Sigmoid colon (tissue), 7 donors: ENCODE measurements around the gene PITPNM2. TPM values are rescaled to one million over a fixed set of nuclear protein-coding genes. Genes with fewer than 3 reads are reported as not detected.

ENCODE experiments used
- DNase-seq: peaks from one replicate; pipeline ENCODE4 v3.0.0-alpha.2; 2019
- H3K27ac ChIP-seq, 4 donors: fragments of 200-600 bp; sonication (generic); one replicate each; pipeline ENCODE4 v1.5.1; 2016 to 2019; ENCODE audit warnings: mild to moderate bottlenecking in 1 of 4
- H3K27me3 ChIP-seq, 3 donors: fragments of 200-600 bp; sonication (generic); one replicate each; pipeline ENCODE4 v1.5.1; 2019; ENCODE audit warnings: mild to moderate bottlenecking in 1 of 3
- H3K36me3 ChIP-seq, 4 donors: fragments of 200-600 bp; sonication (generic); one replicate each; pipeline ENCODE4 v1.5.1; 2016 to 2019
- H3K4me1 ChIP-seq, 4 donors: fragments of 200-600 bp; sonication (generic); one replicate each; pipeline ENCODE4 v1.5.1; 2017 to 2019
- H3K4me3 ChIP-seq, 4 donors: fragments of 200-600 bp; sonication (generic); one replicate each; pipeline ENCODE4 v1.5.1; 2017 to 2019; ENCODE audit warnings: mild to moderate bottlenecking in 2 of 4, moderate library complexity in 1 of 4
- H3K9me3 ChIP-seq, 4 donors: fragments of 200-600 bp in 3 of 4; sonication (generic) in 3 of 4; one replicate each; pipeline versions ENCODE4 v1.5.1 to v1.6.1; 2013 to 2019
- CTCF ChIP-seq, 4 experiments: fragments of 450-650 bp in 3 of 4; fragments of 200-600 bp in 1 of 4; IDR thresholded peaks; one replicate each; pipeline ENCODE4 v1.5.1; 2016 to 2019; ENCODE audit warnings: antibody characterized with exemption in 4 of 4, mild to moderate bottlenecking in 3 of 4, moderate library complexity in 2 of 4
- EP300 ChIP-seq, 4 donors: sonication (generic); formaldehyde crosslinking; IDR thresholded peaks; one replicate each; pipeline ENCODE4 v1.6.1; 2017; ENCODE audit warnings: antibody characterized with exemption in 4 of 4
- POLR2A ChIP-seq, 2 donors: fragments of 450-650 bp; IDR thresholded peaks; one replicate each; pipeline ENCODE4 v1.6.1; 2016; ENCODE audit warnings: antibody characterized with exemption in 2 of 2, mild to moderate bottlenecking in 2 of 2, moderate library complexity in 2 of 2
- POLR2AphosphoS5 ChIP-seq, 4 donors: sonication (generic); formaldehyde crosslinking; IDR thresholded peaks; one replicate each; pipeline ENCODE4 v1.6.1; 2017; ENCODE audit warnings: antibody characterized with exemption in 4 of 4
- WGBS, 2 donors: extraction: QIAGEN DNeasy Blood & Tissue Kit; methylation state at CpG; one replicate each; pipeline ENCODE4 v1.1.7; 2013; 5-methylcytosine and 5-hydroxymethylcytosine counted together
- intact Hi-C: fragments of 100-400 bp; cut with DNase I; formaldehyde crosslinking; loops from one replicate; pipeline ENCODE4 v1.15.1; 2023
- polyA plus RNA-seq, 3 donors: library from polyadenylated mRNA; stranded (reverse); fragments of 200-250 nt; gene quantifications; one replicate each; pipeline ENCODE4 v1.2.3, GENCODE V29; 2013
- total RNA-seq, 4 donors: library from RNA; depleted of rRNA; stranded (reverse); fragments of >200 nt; gene quantifications; one replicate each; pipeline ENCODE4 v1.1.0, GENCODE V29; 2016
- donor health status: healthy with polysubstance abuse.
- donor health status: Bipolar disorder and iron deficiency.
- donor health status: healthy.

Gene PITPNM2
- total and polyA plus RNA-seq, 7 donors, result 1.8 to 19.5 (median 6.6) TPM

GRCh38 chr12:123119808-123120207 is 31.1 kb downstream of the PITPNM2 start:
- peak overlapping the region in 2 of 4 donors; percentile 51 to 83 for H3K27ac ChIP-seq
- intact Hi-C loops, result loop anchor here (5.0 kb wide), 2 partner anchors 32 to 68 kb away; partner anchors contain the start of gene PITPNM2
- no peak overlapping the region for H3K4me3 ChIP-seq
- no peaks in the 10 kb centered on the region for H3K27me3 ChIP-seq
- whole genome bisulfite sequencing, 2 donors, result 65 to 91% methylated on average over 7 of the region's 7 CpGs
- DNase-seq, result no peak
- no peaks in the 10 kb centered on the region for H3K9me3 ChIP-seq
- no peaks in the 10 kb centered on the region for H3K36me3 ChIP-seq
- peaks cover 0 to 70% (median 62%) of the 10 kb centered on the region in 4 donors for H3K4me1 ChIP-seq
- no peak for TF ChIP-seq POLR2AphosphoS5 (IDR thresholded peaks at IDR 0.05)
- no peak for TF ChIP-seq POLR2A (IDR thresholded peaks at IDR 0.05)
- no peak for TF ChIP-seq CTCF (IDR thresholded peaks at IDR 0.05)
- TF ChIP-seq EP300 (IDR thresholded peaks at IDR 0.05), result no peak

GRCh38 chr12:123118497-123118896 is 32.4 kb downstream of the PITPNM2 start:
- Histone ChIP-seq H3K4me3 (no peak overlapping the region), H3K27me3 (no peaks in the 10 kb centered on the region), H3K4me1 (peaks cover 0 to 83% (median 75%) of the 10 kb centered on the region in 4 donors), H3K9me3 (no peaks in the 10 kb centered on the region), H3K36me3 (no peaks in the 10 kb centered on the region), H3K27ac (peak overlapping the region; percentile 28 to 90 (median 80))
- TF ChIP-seq POLR2AphosphoS5 (IDR thresholded peaks at IDR 0.05) (peak in 3 of 4 donors; percentile 29 to 54 (median 49)), POLR2A (IDR thresholded peaks at IDR 0.05) (no peak)
- WGBS, 2 donors, result 71 to 73% methylated on average over 8 of the region's 8 CpGs
- DNase-seq, result peak; percentile 80
- intact Hi-C loops, result loop anchor here (5.0 kb wide), 2 partner anchors 34 to 66 kb away; partner anchors contain the start of gene PITPNM2

GRCh38 chr12:123115409-123116121 is 35.3 kb downstream of the PITPNM2 start:
- Histone ChIP-seq H3K36me3 (no peaks in the 10 kb centered on the region), H3K4me3 (peak overlapping the region in 1 of 4 donors; percentile 11), H3K27me3 (no peaks in the 10 kb centered on the region), H3K9me3 (no peaks in the 10 kb centered on the region), H3K27ac (peak overlapping the region; percentile 76 to 90 (median 80)), H3K4me1 (peaks cover 0 to 92% (median 77%) of the 10 kb centered on the region in 4 donors)
- WGBS, 2 donors, result 58 to 79% methylated on average over 8 of the region's 8 CpGs
- intact Hi-C loops, result loop anchor here (2.0 to 5.0 kb wide), 3 partner anchors 25 to 63 kb away; partner anchors contain the start of gene PITPNM2
- no peak for TF ChIP-seq POLR2A (IDR thresholded peaks at IDR 0.05)
- no peak for TF ChIP-seq CTCF (IDR thresholded peaks at IDR 0.05)
- TF ChIP-seq POLR2AphosphoS5 (IDR thresholded peaks at IDR 0.05), result peak; percentile 65 to 85 (median 80)
- peak in 2 of 4 donors; percentile 49 to 55 for TF ChIP-seq EP300 (IDR thresholded peaks at IDR 0.05)
- DNase-seq, result peak; percentile 93

GRCh38 chr12:123114304-123115083 is 36.4 kb downstream of the PITPNM2 start:
- Histone ChIP-seq H3K36me3 (peaks cover 0 to under 1% (median 0%) of the 10 kb centered on the region in 4 donors), H3K4me3 (no peak overlapping the region), H3K27me3 (no peaks in the 10 kb centered on the region), H3K9me3 (no peaks in the 10 kb centered on the region), H3K27ac (peak overlapping the region; percentile 76 to 90 (median 80)), H3K4me1 (peaks cover 0 to 87% (median 73%) of the 10 kb centered on the region in 4 donors)
- intact Hi-C loops, result loop anchor here (2.0 to 5.0 kb wide), 4 partner anchors 26 to 62 kb away; partner anchors contain the start of gene PITPNM2
- no peak for DNase-seq
- TF ChIP-seq POLR2AphosphoS5 (IDR thresholded peaks at IDR 0.05) (no peak), POLR2A (IDR thresholded peaks at IDR 0.05) (no peak), EP300 (IDR thresholded peaks at IDR 0.05) (no peak), CTCF (IDR thresholded peaks at IDR 0.05) (no peak)
- 82 to 88% methylated on average over 13 of the region's 13 CpGs for WGBS, 2 donors
